Memory B cell (primary cell): Measurements from ENCODE around the gene CRYL1.

Experiments used
- ATAC-seq: fragments of 150-1000 bp; cut with Tn5 transposase; 2 replicates; pipeline ENCODE4 v1.10.0; 2021; ENCODE audit warnings: low read depth, mild to moderate bottlenecking, moderate library complexity
- DNase-seq, 2 donors: peaks; one replicate each; pipeline ENCODE4 v3.0.0; 2022; ENCODE audit warnings: low spot score in 2 of 2
- H3K27ac Mint-ChIP-seq: one replicate; pipeline ENCODE4 v1.8.0; 2022; ENCODE audit warnings: mild to moderate bottlenecking, moderate library complexity, mixed read lengths
- H3K27me3 Mint-ChIP-seq: one replicate; pipeline ENCODE4 v1.8.0; 2022; ENCODE audit warnings: mixed read lengths
- H3K36me3 Mint-ChIP-seq: one replicate; pipeline ENCODE4 v1.8.0; 2022; ENCODE audit warnings: mild to moderate bottlenecking, mixed read lengths
- H3K4me1 Mint-ChIP-seq: one replicate; pipeline ENCODE4 v1.8.0; 2022; ENCODE audit warnings: mixed read lengths
- H3K4me3 Mint-ChIP-seq: one replicate; pipeline ENCODE4 v1.8.0; 2022; ENCODE audit warnings: mild to moderate bottlenecking, moderate library complexity, mixed read lengths
- H3K9me3 Mint-ChIP-seq: one replicate; pipeline ENCODE4 v1.8.0; 2022; ENCODE audit warnings: mixed read lengths

CRYL1 gene

GRCh38 chr13:20494656-20495055, 31.0 kb downstream of the CRYL1 start:
- Mint-ChIP-seq H3K36me3 (no peaks in the 10 kb centered on the region), H3K4me3 (no peak overlapping the region), H3K27ac (no peak overlapping the region), H3K4me1 (no peaks in the 10 kb centered on the region), H3K9me3 (no peaks in the 10 kb centered on the region), H3K27me3 (no peaks in the 10 kb centered on the region)
- no peak for ATAC-seq
- DNase-seq = no peak

GRCh38 chr13:20492641-20493040, 33.0 kb downstream of the CRYL1 start:
- no peak overlapping the region for H3K4me3 Mint-ChIP-seq
- H3K27ac Mint-ChIP-seq = no peak overlapping the region
- H3K4me1 Mint-ChIP-seq = no peaks in the 10 kb centered on the region
- peak; percentile 51 to 55 for DNase-seq
- H3K36me3 Mint-ChIP-seq = no peaks in the 10 kb centered on the region
- H3K27me3 Mint-ChIP-seq = no peaks in the 10 kb centered on the region
- peak; percentile 80 for ATAC-seq
- no peaks in the 10 kb centered on the region for H3K9me3 Mint-ChIP-seq

GRCh38 chr13:20491926-20492435, 33.7 kb downstream of the CRYL1 start:
- peaks cover 3% of the 10 kb centered on the region for H3K36me3 Mint-ChIP-seq
- H3K27me3 Mint-ChIP-seq = no peaks in the 10 kb centered on the region
- H3K4me3 Mint-ChIP-seq = no peak overlapping the region
- no peaks in the 10 kb centered on the region for H3K4me1 Mint-ChIP-seq
- ATAC-seq (no peak), DNase-seq (no peak)
- H3K9me3 Mint-ChIP-seq = no peaks in the 10 kb centered on the region
- H3K27ac Mint-ChIP-seq = no peak overlapping the region

GRCh38 chr13:20489185-20489820, 36.4 kb downstream of the CRYL1 start:
- Mint-ChIP-seq H3K27me3 (no peaks in the 10 kb centered on the region), H3K36me3 (peaks cover 9% of the 10 kb centered on the region), H3K4me1 (no peaks in the 10 kb centered on the region), H3K4me3 (no peak overlapping the region), H3K27ac (no peak overlapping the region), H3K9me3 (no peaks in the 10 kb centered on the region)
- DNase-seq (no peak), ATAC-seq (no peak)

- H3K27ac Mint-ChIP-seq = no peak overlapping the region
- ATAC-seq = no peak
- no peak overlapping the region for H3K4me3 Mint-ChIP-seq
- peaks cover 9% of the 10 kb centered on the region for H3K36me3 Mint-ChIP-seq
- H3K4me1 Mint-ChIP-seq = no peaks in the 10 kb centered on the region
- H3K27me3 Mint-ChIP-seq = no peaks in the 10 kb centered on the region
- no peaks in the 10 kb centered on the region for H3K9me3 Mint-ChIP-seq
- DNase-seq = no peak
These were observed 37.7 kb downstream of the CRYL1 start for GRCh38 chr13:20487927-20488326.

GRCh38 chr13:20482787-20483186, 42.9 kb downstream of the CRYL1 start:
- Mint-ChIP-seq H3K9me3 (no peaks in the 10 kb centered on the region), H3K36me3 (peaks cover 13% of the 10 kb centered on the region), H3K4me3 (no peak overlapping the region), H3K4me1 (no peaks in the 10 kb centered on the region), H3K27me3 (no peaks in the 10 kb centered on the region), H3K27ac (no peak overlapping the region)
- no peak for DNase-seq
- no peak for ATAC-seq

- DNase-seq (no peak), ATAC-seq (no peak)
- Mint-ChIP-seq H3K36me3 (peaks cover 13% of the 10 kb centered on the region), H3K27ac (no peak overlapping the region), H3K27me3 (no peaks in the 10 kb centered on the region), H3K9me3 (no peaks in the 10 kb centered on the region), H3K4me1 (peaks cover under 1% of the 10 kb centered on the region), H3K4me3 (no peak overlapping the region)
These were observed 43.3 kb downstream of the CRYL1 start for GRCh38 chr13:20482275-20482761.

- peaks cover 19% of the 10 kb centered on the region for H3K4me1 Mint-ChIP-seq
- H3K4me3 Mint-ChIP-seq = no peak overlapping the region
- DNase-seq (no peak), ATAC-seq (no peak)
- H3K36me3 Mint-ChIP-seq = peaks cover 1% of the 10 kb centered on the region
- H3K27me3 Mint-ChIP-seq = no peaks in the 10 kb centered on the region
- no peak overlapping the region for H3K27ac Mint-ChIP-seq
- no peaks in the 10 kb centered on the region for H3K9me3 Mint-ChIP-seq
These were observed 48.3 kb downstream of the CRYL1 start for GRCh38 chr13:20477394-20477793.

GRCh38 chr13:20475927-20476691, 49.5 kb downstream of the CRYL1 start:
- peaks cover 20% of the 10 kb centered on the region for H3K4me1 Mint-ChIP-seq
- peaks cover 3% of the 10 kb centered on the region for H3K36me3 Mint-ChIP-seq
- ATAC-seq (peak; percentile 99), DNase-seq (peak in 1 of 2 donors; percentile 23)
- H3K9me3 Mint-ChIP-seq = no peaks in the 10 kb centered on the region
- peak overlapping the region; percentile 69 for H3K4me3 Mint-ChIP-seq
- H3K27ac Mint-ChIP-seq = peak overlapping the region; percentile 81
- no peaks in the 10 kb centered on the region for H3K27me3 Mint-ChIP-seq

- Mint-ChIP-seq H3K36me3 (peaks cover 5% of the 10 kb centered on the region), H3K4me1 (peaks cover 20% of the 10 kb centered on the region), H3K27me3 (no peaks in the 10 kb centered on the region), H3K4me3 (no peak overlapping the region), H3K9me3 (no peaks in the 10 kb centered on the region), H3K27ac (no peak overlapping the region)
- DNase-seq (no peak), ATAC-seq (no peak)
These were observed 51.1 kb downstream of the CRYL1 start for GRCh38 chr13:20474515-20474914.

GRCh38 chr13:20473888-20474287, 51.8 kb downstream of the CRYL1 start:
- no peak for DNase-seq
- Mint-ChIP-seq H3K9me3 (no peaks in the 10 kb centered on the region), H3K36me3 (peaks cover 7% of the 10 kb centered on the region), H3K27ac (peak overlapping the region; percentile 86), H3K4me1 (peaks cover 20% of the 10 kb centered on the region), H3K4me3 (no peak overlapping the region), H3K27me3 (no peaks in the 10 kb centered on the region)
- no peak for ATAC-seq

GRCh38 chr13:20473139-20473538, 52.5 kb downstream of the CRYL1 start:
- peak overlapping the region; percentile 86 for H3K27ac Mint-ChIP-seq
- H3K4me3 Mint-ChIP-seq = no peak overlapping the region
- H3K4me1 Mint-ChIP-seq = peaks cover 20% of the 10 kb centered on the region
- DNase-seq (no peak), ATAC-seq (no peak)
- H3K36me3 Mint-ChIP-seq = peaks cover 13% of the 10 kb centered on the region
- H3K27me3 Mint-ChIP-seq = no peaks in the 10 kb centered on the region
- no peaks in the 10 kb centered on the region for H3K9me3 Mint-ChIP-seq

- H3K27me3 Mint-ChIP-seq = no peaks in the 10 kb centered on the region
- peaks cover 13% of the 10 kb centered on the region for H3K36me3 Mint-ChIP-seq
- no peak for ATAC-seq
- H3K4me1 Mint-ChIP-seq = peaks cover 20% of the 10 kb centered on the region
- H3K4me3 Mint-ChIP-seq = no peak overlapping the region
- peak overlapping the region; percentile 62 for H3K27ac Mint-ChIP-seq
- no peak for DNase-seq
- H3K9me3 Mint-ChIP-seq = no peaks in the 10 kb centered on the region
These were observed 53.1 kb downstream of the CRYL1 start for GRCh38 chr13:20472531-20472930.

GRCh38 chr13:20470136-20470535, 55.5 kb downstream of the CRYL1 start:
- ATAC-seq = no peak
- no peak for DNase-seq
- no peak overlapping the region for H3K4me3 Mint-ChIP-seq
- H3K27me3 Mint-ChIP-seq = no peaks in the 10 kb centered on the region
- no peak overlapping the region for H3K27ac Mint-ChIP-seq
- H3K36me3 Mint-ChIP-seq = peaks cover 13% of the 10 kb centered on the region
- no peaks in the 10 kb centered on the region for H3K9me3 Mint-ChIP-seq
- peaks cover 4% of the 10 kb centered on the region for H3K4me1 Mint-ChIP-seq
